K562 (cell line): Measurements from ENCODE around the gene USP12. TPM values are rescaled to one million over a fixed set of nuclear protein-coding genes. Genes with fewer than 3 reads are reported as not detected.

Experiments used
- ATAC-seq: fragments of 200-7000 bp; cut with Tn5 transposase; 3 replicates; pipeline ENCODE4 v1.9.1; 2020; ENCODE audit warnings: moderate library complexity
- BruUV-seq: library from RNA; stranded (reverse); fragments of 400-500 nt; replicated peaks from 2 replicates; lab custom pipeline; 2021; lab: Mats Ljungman, UMichigan
- CTCF ChIA-PET: fragments of 300-600 bp; formaldehyde crosslinking; extraction: SDS; loops from one replicate; lab custom pipeline; 2021; ENCODE audit warnings: low intra/inter-chr PET ratio; lab: Yijun Ruan, JAX
- POLR2A ChIA-PET: fragments of 300-600, 350-650 bp; sonication (Branson Sonifier 250); formaldehyde crosslinking; extraction: SDS; loops from one replicate; lab custom pipeline; 2021; ENCODE audit warnings: antibody characterized with exemption, inconsistent platforms; lab: Yijun Ruan, JAX
- DNase-seq, 4 experiments: peaks; one replicate each; pipeline versions ENCODE4 v3.0.0 to v3.0.0-alpha.2; 2011 to 2018; ENCODE audit warnings: low spot score in 3 of 4, mixed read lengths in 3 of 4; ENCODE audit errors: extremely low read depth in 1 of 4
- FAIRE-seq: peaks from 2 replicates; lab custom pipeline; 2011; peaks lifted over from hg19 to GRCh38; lab: Jason Lieb, UNC
- H2AFZ ChIP-seq: 2 replicates; pipeline ENCODE4 v1.6.0; 2011; ENCODE audit warnings: low read depth, low read length, control low read depth, inconsistent platforms
- H3K27ac ChIP-seq: fragments of 200-600 bp; 3 replicates; pipeline ENCODE4 v1.8.0; 2011; ENCODE audit warnings: low read depth, mild to moderate bottlenecking, control low read depth, inconsistent platforms, low read length, moderate library complexity, mixed read lengths; ENCODE audit errors: extremely low read depth
- H3K27me3 ChIP-seq, 2 experiments: fragments of 300-600 bp in 1 of 2; 2 replicates in 1 of 2; 3 replicates in 1 of 2; pipeline versions ENCODE4 v1.6.0 to v1.8.0; 2011; ENCODE audit warnings: inconsistent platforms in 2 of 2, low read length in 2 of 2, mild to moderate bottlenecking in 1 of 2, mixed read lengths in 1 of 2, moderate library complexity in 1 of 2; ENCODE audit not compliant: control insufficient read depth in 2 of 2, insufficient read depth in 2 of 2
- H3K36me3 ChIP-seq: fragments of 300-600 bp; 3 replicates; pipeline ENCODE4 v1.8.0; 2011; ENCODE audit warnings: mild to moderate bottlenecking, low read length, inconsistent platforms; ENCODE audit not compliant: control insufficient read depth, insufficient read depth
- H3K4me1 ChIP-seq, 2 experiments: fragments of 200-600 bp in 1 of 2; replicated peaks in 1 of 2; 2 replicates in 1 of 2; 3 replicates in 1 of 2; pipeline versions ENCODE4 v1.5.1 to v1.8.0; 2011; ENCODE audit warnings: inconsistent platforms in 2 of 2, low read length in 2 of 2, mild to moderate bottlenecking in 1 of 2, mixed read lengths in 1 of 2, moderate library complexity in 1 of 2; ENCODE audit not compliant: control insufficient read depth in 2 of 2, insufficient read depth in 2 of 2
- H3K4me2 ChIP-seq: 2 replicates; pipeline ENCODE4 v1.6.1; 2011; ENCODE audit warnings: low read length, control low read depth, inconsistent platforms, mixed read lengths; ENCODE audit not compliant: insufficient read depth
- H3K4me3 ChIP-seq: fragments of 200-600 bp; sonication (generic), shearing (Covaris generic); 2 replicates; pipeline ENCODE4 v1.5.1; 2016; ENCODE audit warnings: control low read depth, inconsistent platforms
- H3K79me2 ChIP-seq: fragments of 200-600 bp; 3 replicates; pipeline ENCODE4 v1.8.0; 2011; ENCODE audit warnings: low read length, inconsistent platforms; ENCODE audit not compliant: control insufficient read depth, insufficient read depth
- H3K9ac ChIP-seq, 2 experiments: 2 replicates each; pipeline versions ENCODE4 v1.6.0 to v1.6.1; 2011; ENCODE audit warnings: low read depth in 2 of 2, low read length in 2 of 2, control low read depth in 1 of 2, inconsistent platforms in 1 of 2, mild to moderate bottlenecking in 1 of 2, mixed read lengths in 1 of 2; ENCODE audit not compliant: insufficient read depth in 1 of 2
- H3K9me1 ChIP-seq: one replicate; pipeline ENCODE4 v1.6.0; 2011; ENCODE audit warnings: inconsistent platforms, mild to moderate bottlenecking, low read length, moderate library complexity; ENCODE audit not compliant: control insufficient read depth, insufficient read depth
- H3K9me3 ChIP-seq: replicated peaks from 2 replicates; pipeline ENCODE4 v1.5.1; 2011; ENCODE audit warnings: low read depth, low read length, inconsistent platforms; ENCODE audit not compliant: control insufficient read depth, insufficient read depth
- H4K20me1 ChIP-seq: replicated peaks from 2 replicates; pipeline ENCODE4 v1.6.1; 2011; ENCODE audit warnings: low read length, inconsistent platforms, mixed read lengths; ENCODE audit not compliant: control insufficient read depth, insufficient read depth
- UBTF ChIP-seq, 2 experiments: IDR thresholded peaks; 2 replicates each; pipeline ENCODE4 v1.6.1; 2012; ENCODE audit warnings: improper control_type of control experiment in 2 of 2, low read depth in 2 of 2, low read length in 2 of 2, borderline replicate concordance in 1 of 2
- ZKSCAN1 ChIP-seq: fragments of 150-350 bp; IDR thresholded peaks from 2 replicates; pipeline ENCODE4 v1.6.1; 2016; ENCODE audit warnings: low read depth, low read length
- ZNF24 ChIP-seq: fragments of 450-650 bp; IDR thresholded peaks from 2 replicates; pipeline ENCODE4 v1.6.1; 2016
- ZNF280B ChIP-seq: fragments of 250-450 bp; sonication (Bioruptor Pico); IDR thresholded peaks from 2 replicates; pipeline ENCODE4 v1.5.1; 2021; ENCODE audit warnings: mild to moderate bottlenecking
- WGBS: fragments of 100-300 bp; shearing (Covaris generic); methylation state at CpG from one replicate; pipeline ENCODE4 v1.1.6; 2016; ENCODE audit warnings: low coverage, mixed read lengths; ENCODE audit not compliant: insufficient coverage; ENCODE audit errors: missing lambda C conversion rate; 5-methylcytosine and 5-hydroxymethylcytosine counted together
- in situ Hi-C: fragments of 300-500 bp; cut with MboI; formaldehyde crosslinking; loops from 4 replicates; pipeline ENCODE4 v1.15.0; 2018; ENCODE audit warnings: inconsistent platforms, mixed read lengths
- intact Hi-C: fragments of 100-400 bp; cut with micrococcal nuclease; formaldehyde crosslinking; loops from 2 replicates; pipeline ENCODE4 v1.14.2; 2022
- polyA plus RNA-seq, 8 experiments: library from polyadenylated mRNA; depleted of rRNA in 4 of 8; stranded (reverse) in 5 of 8; unstranded in 3 of 8; fragments of >200 nt; fragmentation: Nextera tagmentation in 2 of 8; fragmentation: Illumina TruSeq in 1 of 8; extraction: Ambion mirVana in 2 of 8; extraction: Trizol in 1 of 8; gene quantifications; 2 replicates each; pipeline versions ENCODE4 v1.2.1 to v1.2.3, GENCODE V29; 2011 to 2014; ENCODE audit warnings: inconsistent platforms in 1 of 8, missing spikeins in 1 of 8
- total RNA-seq, 7 experiments: library from RNA; depleted of rRNA in 6 of 7; stranded (reverse); fragments of >200 nt in 6 of 7; fragmentation: Illumina TruSeq in 2 of 7; extraction: Trizol in 2 of 7; gene quantifications; 2 replicates each; pipeline versions ENCODE4 v1.2.1 to v1.2.3, GENCODE V29; 2011 to 2021; ENCODE audit warnings: low replicate concordance in 1 of 7
- TF ChIP-seq, protein P1 (sequence below), 3 experiments: fragments of 200-800 bp in 1 of 3; fragments of 250-450 bp in 1 of 3; fragments of 450-650 bp in 1 of 3; sonication (Bioruptor Pico) in 1 of 3; sonication (Bioruptor generic) in 1 of 3; formaldehyde crosslinking in 1 of 3; IDR thresholded peaks; 2 replicates each; pipeline versions ENCODE4 v1.6.1 to v1.8.0; 2016 to 2022; ENCODE audit warnings: mild to moderate bottlenecking in 2 of 3, missing genetic modification characterization in 2 of 3, missing compliant biosample characterization in 1 of 3, moderate library complexity in 1 of 3

Gene USP12
- total and polyA plus RNA-seq, 9 of the 15 experiments (the other 6 are each of a cell fraction or from before 2014, with no cell fraction given) = 1.8 to 20.5 (median 13.3) TPM

DNA sequence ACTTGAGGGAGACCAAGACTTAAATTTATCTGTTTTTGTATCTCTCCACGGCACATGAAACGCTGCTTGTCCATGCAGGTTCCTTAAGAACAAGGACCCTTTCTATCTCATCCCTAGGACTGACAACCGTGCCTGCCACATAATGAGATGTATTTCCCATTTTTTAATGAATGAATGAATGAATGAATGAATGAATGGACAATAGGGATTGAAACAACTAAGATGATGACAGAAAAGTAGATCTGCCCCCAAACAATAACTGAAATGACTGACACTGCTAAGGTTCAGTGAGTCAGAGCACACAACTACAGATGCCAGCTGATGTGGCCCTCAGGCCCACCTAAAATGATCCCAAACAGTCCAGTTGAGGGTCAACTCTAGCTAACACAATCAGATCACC is 69.8 kb downstream of the USP12 start:
- ChIA-PET CTCF (no interaction called here), POLR2A (no interaction called here)
- H3K9me1 ChIP-seq = no peaks in the 10 kb centered on the region
- no peaks in the 10 kb centered on the region; the same call in 1 of the 2 replicates for H3K9me3 ChIP-seq
- no peak overlapping the region for H3K4me3 ChIP-seq
- no peak overlapping the region for H3K4me2 ChIP-seq
- H3K9ac ChIP-seq = no peak overlapping the region
- no peak for TF ChIP-seq ZNF280B (CRISPR knock-in tag)
- TF ChIP-seq ZNF24 = peak; percentile 90
- TF ChIP-seq, all 486 proteins: peak for 1
- Histone ChIP-seq H4K20me1 (no peaks in the 10 kb centered on the region), H3K79me2 (no peaks in the 10 kb centered on the region), H3K27ac (no peak overlapping the region), H3K4me1 (no peaks in the 10 kb centered on the region; a peak in 2 of 5 replicates), H2AFZ (no peak overlapping the region), H3K36me3 (peaks cover 25% of the 10 kb centered on the region; the same call in 2 of the 3 replicates), H3K27me3 (no peaks in the 10 kb centered on the region)
- FAIRE-seq (no peak), DNase-seq (no peak), ATAC-seq (no peak)
- BruUV-seq = no TSS peak
- intact Hi-C loops = no loop called here
- in situ Hi-C loops = no loop called here
- 82% methylated on average over 3 of the region's 3 CpGs for WGBS

- no peaks in the 10 kb centered on the region for H3K79me2 ChIP-seq
- POLR2A ChIA-PET = no interaction called here
- no peaks in the 10 kb centered on the region for H4K20me1 ChIP-seq
- H3K9me1 ChIP-seq = no peaks in the 10 kb centered on the region
- no TSS peak for BruUV-seq
- peaks cover 25% of the 10 kb centered on the region; the same call in 2 of the 3 replicates for H3K36me3 ChIP-seq
- no peaks in the 10 kb centered on the region for H3K27me3 ChIP-seq
- H3K27ac ChIP-seq = no peak overlapping the region
- no peak overlapping the region for H2AFZ ChIP-seq
- intact Hi-C loops (no loop called here), in situ Hi-C loops (no loop called here)
- CTCF ChIA-PET = no interaction called here
- H3K9me3 ChIP-seq = no peaks in the 10 kb centered on the region; the same call in 1 of the 2 replicates
- DNase-seq = no peak
- H3K4me3 ChIP-seq = no peak overlapping the region
- no peak for FAIRE-seq
- 100% methylated on average over 1 of the region's 1 CpG for WGBS
- no peak overlapping the region for H3K4me2 ChIP-seq
- no peak overlapping the region for H3K9ac ChIP-seq
- ATAC-seq = no peak
- TF ChIP-seq, protein P1, sequence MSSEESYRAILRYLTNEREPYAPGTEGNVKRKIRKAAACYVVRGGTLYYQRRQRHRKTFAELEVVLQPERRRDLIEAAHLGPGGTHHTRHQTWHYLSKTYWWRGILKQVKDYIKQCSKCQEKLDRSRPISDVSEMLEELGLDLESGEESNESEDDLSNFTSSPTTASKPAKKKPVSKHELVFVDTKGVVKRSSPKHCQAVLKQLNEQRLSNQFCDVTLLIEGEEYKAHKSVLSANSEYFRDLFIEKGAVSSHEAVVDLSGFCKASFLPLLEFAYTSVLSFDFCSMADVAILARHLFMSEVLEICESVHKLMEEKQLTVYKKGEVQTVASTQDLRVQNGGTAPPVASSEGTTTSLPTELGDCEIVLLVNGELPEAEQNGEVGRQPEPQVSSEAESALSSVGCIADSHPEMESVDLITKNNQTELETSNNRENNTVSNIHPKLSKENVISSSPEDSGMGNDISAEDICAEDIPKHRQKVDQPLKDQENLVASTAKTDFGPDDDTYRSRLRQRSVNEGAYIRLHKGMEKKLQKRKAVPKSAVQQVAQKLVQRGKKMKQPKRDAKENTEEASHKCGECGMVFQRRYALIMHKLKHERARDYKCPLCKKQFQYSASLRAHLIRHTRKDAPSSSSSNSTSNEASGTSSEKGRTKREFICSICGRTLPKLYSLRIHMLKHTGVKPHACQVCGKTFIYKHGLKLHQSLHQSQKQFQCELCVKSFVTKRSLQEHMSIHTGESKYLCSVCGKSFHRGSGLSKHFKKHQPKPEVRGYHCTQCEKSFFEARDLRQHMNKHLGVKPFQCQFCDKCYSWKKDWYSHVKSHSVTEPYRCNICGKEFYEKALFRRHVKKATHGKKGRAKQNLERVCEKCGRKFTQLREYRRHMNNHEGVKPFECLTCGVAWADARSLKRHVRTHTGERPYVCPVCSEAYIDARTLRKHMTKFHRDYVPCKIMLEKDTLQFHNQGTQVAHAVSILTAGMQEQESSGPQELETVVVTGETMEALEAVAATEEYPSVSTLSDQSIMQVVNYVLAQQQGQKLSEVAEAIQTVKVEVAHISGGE (CRISPR knock-in tag; IDR thresholded peaks at IDR 0.05) = no peak
- TF ChIP-seq UBTF (IDR thresholded peaks at IDR 0.05; ENCODE audit: borderline replicate concordance in 1 of 2, low read depth in 2 of 2, low read length in 2 of 2) = no peak
- TF ChIP-seq ZKSCAN1 = peak; percentile 88
- H3K4me1 ChIP-seq = no peaks in the 10 kb centered on the region; a peak in 2 of 5 replicates
Observed at GRCh38 chr13:27101289-27101688, 70.3 kb downstream of the USP12 start.
